GM23338 (cell line): ENCODE data around the gene OR5H6. TPM values are rescaled to one million over a fixed set of nuclear protein-coding genes. Genes with fewer than 3 reads are reported as not detected.

Experiments used
- ATAC-seq: fragments of 200-7000 bp; cut with Tn5 transposase; 3 replicates; pipeline ENCODE4 v1.9.1; 2020
- DNase-seq: peaks from one replicate; pipeline ENCODE4 v3.0.0-alpha.2; 2015; ENCODE audit warnings: low spot score
- H2AFZ ChIP-seq: fragments of 200-600 bp; sonication (generic); 2 replicates; pipeline ENCODE4 v1.8.0; 2016; ENCODE audit warnings: antibody characterized with exemption, mild to moderate bottlenecking, moderate library complexity
- H3F3A ChIP-seq: fragments of 200-600 bp; sonication (generic); replicated peaks from 2 replicates; pipeline ENCODE4 v1.8.0; 2017; ENCODE audit warnings: antibody characterized with exemption, mixed run types, low read depth
- H3K27ac ChIP-seq: fragments of 200-600 bp; sonication (generic); 2 replicates; pipeline ENCODE4 v1.6.1; 2016; ENCODE audit warnings: low read depth
- H3K27me3 ChIP-seq: fragments of 200-600 bp; sonication (generic); 2 replicates; pipeline ENCODE4 v1.8.0; 2016; ENCODE audit warnings: mild to moderate bottlenecking, mixed run types, moderate library complexity; ENCODE audit not compliant: insufficient read depth
- H3K36me3 ChIP-seq: fragments of 200-600 bp; sonication (generic); 2 replicates; pipeline ENCODE4 v1.8.0; 2016; ENCODE audit warnings: mild to moderate bottlenecking; ENCODE audit not compliant: insufficient read depth
- H3K4me1 ChIP-seq: fragments of 200-600 bp; sonication (generic); 2 replicates; pipeline ENCODE4 v1.8.0; 2016; ENCODE audit warnings: mild to moderate bottlenecking, moderate library complexity; ENCODE audit not compliant: insufficient read depth
- H3K4me2 ChIP-seq: fragments of 200-600 bp; sonication (generic); 2 replicates; pipeline ENCODE4 v1.7.1; 2017; ENCODE audit warnings: mixed run types
- H3K4me3 ChIP-seq: fragments of 200-600 bp; sonication (generic); 2 replicates; pipeline ENCODE4 v1.6.1; 2016; ENCODE audit warnings: mixed run types
- H3K79me2 ChIP-seq: fragments of 200-600 bp; sonication (generic); replicated peaks from 2 replicates; pipeline ENCODE4 v1.8.0; 2017; ENCODE audit warnings: mild to moderate bottlenecking; ENCODE audit not compliant: insufficient read depth
- H3K9me2 ChIP-seq: fragments of 200-600 bp; sonication (generic); 2 replicates; pipeline ENCODE4 v1.8.0; 2017; ENCODE audit not compliant: insufficient read depth
- H4K20me1 ChIP-seq: fragments of 200-600 bp; sonication (generic); replicated peaks from 2 replicates; pipeline ENCODE4 v1.8.0; 2017; ENCODE audit warnings: mild to moderate bottlenecking; ENCODE audit not compliant: insufficient read depth
- H3K27ac Mint-ChIP-seq: 2 replicates; pipeline ENCODE4 v1.8.0; 2020; ENCODE audit warnings: inconsistent platforms, mild to moderate bottlenecking, moderate library complexity, mixed read lengths
- H3K27me3 Mint-ChIP-seq: 3 replicates; pipeline ENCODE4 v1.8.0; 2022; ENCODE audit warnings: low read depth, mild to moderate bottlenecking, moderate library complexity, mixed read lengths, inconsistent platforms; ENCODE audit not compliant: insufficient read depth, poor library complexity
- H3K36me3 Mint-ChIP-seq: 3 replicates; pipeline ENCODE4 v1.8.0; 2021; ENCODE audit warnings: low read depth, mild to moderate bottlenecking, inconsistent platforms, moderate library complexity, mixed read lengths
- H3K4me1 Mint-ChIP-seq: 3 replicates; pipeline ENCODE4 v1.8.0; 2020; ENCODE audit warnings: mild to moderate bottlenecking, inconsistent platforms, mixed read lengths
- H3K4me3 Mint-ChIP-seq: 3 replicates; pipeline ENCODE4 v1.8.0; 2021; ENCODE audit warnings: moderate library complexity, mild to moderate bottlenecking, inconsistent platforms, mixed read lengths
- H3K9me3 Mint-ChIP-seq: 3 replicates; pipeline ENCODE4 v1.8.0; 2020; ENCODE audit warnings: moderate library complexity, mild to moderate bottlenecking, inconsistent platforms, mixed read lengths
- CTCF ChIP-seq, 2 experiments: fragments of 200-600 bp in 1 of 2; sonication (generic) in 1 of 2; conservative IDR thresholded peaks; 2 replicates each; pipeline versions ENCODE4 v1.5.1 to v1.6.1; 2016 to 2017; ENCODE audit warnings: antibody characterized with exemption in 2 of 2, low read depth in 2 of 2, mild to moderate bottlenecking in 2 of 2, moderate library complexity in 1 of 2
- ETS1 ChIP-seq: IDR thresholded peaks from 2 replicates; pipeline ENCODE4 v1.6.1; 2016; ENCODE audit warnings: antibody characterized with exemption
- NANOG ChIP-seq: IDR thresholded peaks from 2 replicates; pipeline ENCODE4 v1.6.1; 2016; ENCODE audit warnings: antibody characterized with exemption, borderline replicate concordance
- POLR2AphosphoS5 ChIP-seq: IDR thresholded peaks from 2 replicates; pipeline ENCODE4 v1.6.1; 2016; ENCODE audit warnings: antibody characterized with exemption, low read depth
- STAT1 ChIP-seq: IDR thresholded peaks from one replicate; pipeline ENCODE4 v1.6.1; 2016; ENCODE audit warnings: antibody characterized with exemption; ENCODE audit not compliant: unreplicated experiment
- ZNF114 ChIP-seq: fragments of 250-450 bp; sonication (Bioruptor Pico); IDR thresholded peaks from 2 replicates; pipeline ENCODE4 v1.5.0; 2020; ENCODE audit warnings: mild to moderate bottlenecking, moderate library complexity
- polyA plus RNA-seq: library from polyadenylated mRNA; unstranded; fragments of >200 nt; fragmentation: Nextera tagmentation; extraction: Ambion mirVana; gene quantifications from 2 replicates; pipeline ENCODE4 v1.2.1, GENCODE V29; 2016
- total RNA-seq: library from RNA; depleted of rRNA; stranded (reverse); fragments of >200 nt; shearing (Covaris generic); gene quantifications from 2 replicates; pipeline ENCODE4 v1.2.3, GENCODE V29; 2014
- TF ChIP-seq, protein P1 (sequence below): fragments of 250-450 bp; sonication (Bioruptor Pico); IDR thresholded peaks from 2 replicates; pipeline ENCODE4 v1.5.0; 2020; ENCODE audit warnings: mild to moderate bottlenecking, moderate library complexity

Gene OR5H6
- total and polyA plus RNA-seq, 2 experiments from 2014 or later = 0.37 TPM; not detected in 1

- Histone ChIP-seq H3K4me1 (no peaks in the 10 kb centered on the region), H3K36me3 (no peaks in the 10 kb centered on the region), H2AFZ (no peak overlapping the region), H3K27ac (no peak overlapping the region), H3K79me2 (no peaks in the 10 kb centered on the region), H3K9me2 (no peaks in the 10 kb centered on the region), H3F3A (no peaks in the 10 kb centered on the region), H3K4me2 (no peak overlapping the region), H4K20me1 (no peaks in the 10 kb centered on the region), H3K27me3 (no peaks in the 10 kb centered on the region), H3K4me3 (no peak overlapping the region)
- no peaks in the 10 kb centered on the region for H3K4me1 Mint-ChIP-seq
- H3K9me3 Mint-ChIP-seq = no peaks in the 10 kb centered on the region; the same call in 2 of the 3 replicates
- no peak for ATAC-seq
- DNase-seq = no peak
- TF ChIP-seq CTCF (conservative IDR thresholded peaks at IDR 0.05; ENCODE audit: low read depth in 2 of 2) = no peak
- TF ChIP-seq STAT1 = no peak
- no peak overlapping the region for H3K27ac Mint-ChIP-seq
- no peaks in the 10 kb centered on the region for H3K36me3 Mint-ChIP-seq
- no peak overlapping the region for H3K4me3 Mint-ChIP-seq
- H3K27me3 Mint-ChIP-seq = no peaks in the 10 kb centered on the region
Measured at GRCh38 chr3:98223907-98224672, 40.0 kb upstream of the OR5H6 start.

GRCh38 chr3:98232489-98232888 lies 31.6 kb upstream of the OR5H6 start:
- H4K20me1 ChIP-seq = no peaks in the 10 kb centered on the region
- H2AFZ ChIP-seq = no peak overlapping the region
- H3F3A ChIP-seq = no peaks in the 10 kb centered on the region
- DNase-seq (no peak), ATAC-seq (no peak)
- TF ChIP-seq POLR2AphosphoS5 = no peak
- no peak for TF ChIP-seq ZNF114 (CRISPR knock-in tag)
- TF ChIP-seq ETS1 = no peak
- no peak for TF ChIP-seq NANOG
- TF ChIP-seq, protein P1, sequence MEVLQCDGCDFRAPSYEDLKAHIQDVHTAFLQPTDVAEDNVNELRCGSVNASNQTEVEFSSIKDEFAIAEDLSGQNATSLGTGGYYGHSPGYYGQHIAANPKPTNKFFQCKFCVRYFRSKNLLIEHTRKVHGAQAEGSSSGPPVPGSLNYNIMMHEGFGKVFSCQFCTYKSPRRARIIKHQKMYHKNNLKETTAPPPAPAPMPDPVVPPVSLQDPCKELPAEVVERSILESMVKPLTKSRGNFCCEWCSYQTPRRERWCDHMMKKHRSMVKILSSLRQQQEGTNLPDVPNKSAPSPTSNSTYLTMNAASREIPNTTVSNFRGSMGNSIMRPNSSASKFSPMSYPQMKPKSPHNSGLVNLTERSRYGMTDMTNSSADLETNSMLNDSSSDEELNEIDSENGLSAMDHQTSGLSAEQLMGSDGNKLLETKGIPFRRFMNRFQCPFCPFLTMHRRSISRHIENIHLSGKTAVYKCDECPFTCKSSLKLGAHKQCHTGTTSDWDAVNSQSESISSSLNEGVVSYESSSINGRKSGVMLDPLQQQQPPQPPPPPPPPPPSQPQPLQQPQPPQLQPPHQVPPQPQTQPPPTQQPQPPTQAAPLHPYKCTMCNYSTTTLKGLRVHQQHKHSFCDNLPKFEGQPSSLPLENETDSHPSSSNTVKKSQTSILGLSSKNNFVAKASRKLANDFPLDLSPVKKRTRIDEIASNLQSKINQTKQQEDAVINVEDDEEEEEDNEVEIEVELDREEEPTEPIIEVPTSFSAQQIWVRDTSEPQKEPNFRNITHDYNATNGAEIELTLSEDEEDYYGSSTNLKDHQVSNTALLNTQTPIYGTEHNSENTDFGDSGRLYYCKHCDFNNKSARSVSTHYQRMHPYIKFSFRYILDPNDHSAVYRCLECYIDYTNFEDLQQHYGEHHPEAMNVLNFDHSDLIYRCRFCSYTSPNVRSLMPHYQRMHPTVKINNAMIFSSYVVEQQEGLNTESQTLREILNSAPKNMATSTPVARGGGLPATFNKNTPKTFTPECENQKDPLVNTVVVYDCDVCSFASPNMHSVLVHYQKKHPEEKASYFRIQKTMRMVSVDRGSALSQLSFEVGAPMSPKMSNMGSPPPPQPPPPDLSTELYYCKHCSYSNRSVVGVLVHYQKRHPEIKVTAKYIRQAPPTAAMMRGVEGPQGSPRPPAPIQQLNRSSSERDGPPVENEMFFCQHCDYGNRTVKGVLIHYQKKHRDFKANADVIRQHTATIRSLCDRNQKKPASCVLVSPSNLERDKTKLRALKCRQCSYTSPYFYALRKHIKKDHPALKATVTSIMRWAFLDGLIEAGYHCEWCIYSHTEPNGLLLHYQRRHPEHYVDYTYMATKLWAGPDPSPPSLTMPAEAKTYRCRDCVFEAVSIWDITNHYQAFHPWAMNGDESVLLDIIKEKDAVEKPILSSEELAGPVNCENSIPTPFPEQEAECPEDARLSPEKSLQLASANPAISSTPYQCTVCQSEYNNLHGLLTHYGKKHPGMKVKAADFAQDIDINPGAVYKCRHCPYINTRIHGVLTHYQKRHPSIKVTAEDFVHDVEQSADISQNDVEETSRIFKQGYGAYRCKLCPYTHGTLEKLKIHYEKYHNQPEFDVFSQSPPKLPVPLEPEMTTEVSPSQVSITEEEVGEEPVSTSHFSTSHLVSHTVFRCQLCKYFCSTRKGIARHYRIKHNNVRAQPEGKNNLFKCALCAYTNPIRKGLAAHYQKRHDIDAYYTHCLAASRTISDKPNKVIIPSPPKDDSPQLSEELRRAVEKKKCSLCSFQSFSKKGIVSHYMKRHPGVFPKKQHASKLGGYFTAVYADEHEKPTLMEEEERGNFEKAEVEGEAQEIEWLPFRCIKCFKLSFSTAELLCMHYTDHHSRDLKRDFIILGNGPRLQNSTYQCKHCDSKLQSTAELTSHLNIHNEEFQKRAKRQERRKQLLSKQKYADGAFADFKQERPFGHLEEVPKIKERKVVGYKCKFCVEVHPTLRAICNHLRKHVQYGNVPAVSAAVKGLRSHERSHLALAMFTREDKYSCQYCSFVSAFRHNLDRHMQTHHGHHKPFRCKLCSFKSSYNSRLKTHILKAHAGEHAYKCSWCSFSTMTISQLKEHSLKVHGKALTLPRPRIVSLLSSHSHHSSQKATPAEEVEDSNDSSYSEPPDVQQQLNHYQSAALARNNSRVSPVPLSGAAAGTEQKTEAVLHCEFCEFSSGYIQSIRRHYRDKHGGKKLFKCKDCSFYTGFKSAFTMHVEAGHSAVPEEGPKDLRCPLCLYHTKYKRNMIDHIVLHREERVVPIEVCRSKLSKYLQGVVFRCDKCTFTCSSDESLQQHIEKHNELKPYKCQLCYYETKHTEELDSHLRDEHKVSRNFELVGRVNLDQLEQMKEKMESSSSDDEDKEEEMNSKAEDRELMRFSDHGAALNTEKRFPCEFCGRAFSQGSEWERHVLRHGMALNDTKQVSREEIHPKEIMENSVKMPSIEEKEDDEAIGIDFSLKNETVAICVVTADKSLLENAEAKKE (CRISPR knock-in tag) = no peak
- TF ChIP-seq CTCF (conservative IDR thresholded peaks at IDR 0.05; ENCODE audit: low read depth in 2 of 2) = no peak
- H3K9me3 Mint-ChIP-seq = no peaks in the 10 kb centered on the region
- H3K4me1 ChIP-seq = no peaks in the 10 kb centered on the region
- H3K27me3 Mint-ChIP-seq = no peaks in the 10 kb centered on the region
- no peaks in the 10 kb centered on the region for H3K36me3 ChIP-seq
- H3K4me3 Mint-ChIP-seq = no peak overlapping the region
- no peaks in the 10 kb centered on the region for H3K79me2 ChIP-seq
- no peak overlapping the region for H3K4me2 ChIP-seq
- no peaks in the 10 kb centered on the region for H3K27me3 ChIP-seq
- H3K27ac Mint-ChIP-seq = no peak overlapping the region
- no peaks in the 10 kb centered on the region for H3K4me1 Mint-ChIP-seq
- H3K27ac ChIP-seq = no peak overlapping the region
- H3K36me3 Mint-ChIP-seq = no peaks in the 10 kb centered on the region
- H3K9me2 ChIP-seq = no peaks in the 10 kb centered on the region
- H3K4me3 ChIP-seq = no peak overlapping the region
